HG03045 (cell line): Measurements from ENCODE around the gene FAP.

Source experiments
- ATAC-seq: cut with Tn5 transposase; IDR thresholded peaks from one replicate; pipeline ENCODE4 v1.9.1; 2021; ENCODE audit warnings: mild to moderate bottlenecking, moderate library complexity; ENCODE audit not compliant: unreplicated experiment

Gene FAP

GRCh38 chr2:162244541-162245031, 1.3 kb upstream of the FAP start:
- no peak for ATAC-seq

DNA sequence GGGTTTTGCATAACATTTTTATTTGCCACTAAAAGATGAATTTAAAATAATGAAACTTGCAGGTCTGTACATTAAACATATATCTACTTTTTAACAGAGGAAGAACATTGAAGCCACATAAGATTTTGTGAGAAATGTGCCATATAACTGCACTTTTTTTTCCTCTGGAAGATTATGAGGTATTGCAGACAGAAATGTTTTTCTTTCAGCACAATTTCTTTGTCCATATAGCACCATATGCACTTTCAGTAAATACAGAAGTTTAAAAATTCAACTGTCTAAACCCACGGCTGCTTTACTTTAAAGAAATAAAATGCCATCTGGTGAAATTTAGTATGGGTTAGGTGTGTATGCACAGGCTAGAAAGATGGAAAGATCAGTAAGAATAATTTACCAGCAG, 470 bp upstream of the FAP start:
- no peak for ATAC-seq

- no peak for ATAC-seq
These were observed 512 bp downstream of the FAP start for GRCh38 chr2:162242586-162243280.

DNA sequence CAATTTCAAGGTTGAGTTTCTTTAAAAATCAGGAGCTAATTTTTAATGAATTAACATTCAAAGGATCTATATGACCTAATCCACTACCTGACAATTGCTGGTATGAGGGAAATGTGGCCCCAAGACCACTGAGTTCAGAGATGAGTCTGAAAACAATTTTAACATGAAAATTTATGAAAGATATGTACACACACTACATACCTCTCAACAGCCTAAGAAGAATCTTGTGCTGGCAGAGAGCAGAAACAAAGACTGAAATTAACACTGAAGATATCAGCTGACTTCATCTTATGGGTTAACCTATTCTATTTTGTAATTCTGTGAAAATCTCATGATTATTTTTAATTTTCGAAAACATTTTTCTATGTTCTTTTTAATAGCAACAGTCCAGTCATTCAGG, 1.7 kb downstream of the FAP start:
- ATAC-seq: no peak

GRCh38 chr2:162234620-162235462, 8.4 kb downstream of the FAP start:
- ATAC-seq: no peak

- no peak for ATAC-seq
These were observed 10.0 kb downstream of the FAP start for GRCh38 chr2:162233197-162233596.

- ATAC-seq: no peak
These were observed 10.6 kb downstream of the FAP start for GRCh38 chr2:162232671-162233070.

GRCh38 chr2:162232027-162232426, 11.2 kb downstream of the FAP start:
- ATAC-seq: no peak

GRCh38 chr2:162230761-162231160, 12.5 kb downstream of the FAP start:
- no peak for ATAC-seq

- ATAC-seq: no peak
These were observed 16.4 kb downstream of the FAP start for GRCh38 chr2:162226836-162227235.

GRCh38 chr2:162221064-162221463, 22.2 kb downstream of the FAP start:
- peak; percentile 92 for ATAC-seq

GRCh38 chr2:162220368-162220767, 22.9 kb downstream of the FAP start:
- ATAC-seq: no peak

GRCh38 chr2:162219426-162219825, 23.8 kb downstream of the FAP start:
- ATAC-seq: no peak

DNA sequence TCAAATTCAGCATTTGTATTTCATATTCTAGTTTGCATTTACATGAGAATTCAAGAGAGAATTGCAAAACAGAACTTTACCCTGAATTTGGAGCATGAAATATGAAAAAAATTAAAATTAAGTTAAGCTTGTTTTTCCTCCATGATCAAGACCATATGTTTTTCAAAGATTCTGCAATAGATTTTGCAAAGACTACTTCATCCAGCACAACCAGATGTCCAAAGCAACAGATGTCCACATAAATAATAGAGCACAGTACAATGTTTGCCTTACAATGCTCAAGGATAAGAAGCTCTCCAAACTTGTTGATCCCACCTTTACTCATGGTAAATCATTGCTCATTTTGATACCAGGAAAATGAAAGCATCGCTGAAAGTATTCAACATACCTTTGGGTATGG, 25.6 kb downstream of the FAP start:
- no peak for ATAC-seq

DNA sequence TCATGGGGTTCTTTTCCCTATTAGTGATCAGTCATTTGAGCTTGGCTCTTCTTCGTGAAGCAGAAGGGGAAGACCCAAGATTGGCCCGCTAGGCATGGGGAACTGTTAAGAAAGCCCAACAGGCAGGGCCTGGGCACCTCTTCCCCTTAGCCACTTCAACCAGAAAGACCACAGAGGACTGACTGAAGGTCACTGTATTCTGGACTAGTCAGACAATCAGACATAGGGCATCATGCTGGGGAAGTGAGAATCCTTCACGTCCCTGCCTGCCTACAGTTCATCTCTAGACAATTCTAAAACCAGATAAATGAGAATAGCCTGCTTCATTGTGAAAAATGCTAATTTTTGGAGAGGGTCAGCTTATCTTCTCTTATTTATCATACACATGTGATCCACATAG, 28.1 kb downstream of the FAP start:
- ATAC-seq: no peak

- ATAC-seq: no peak
These were observed 30.9 kb downstream of the FAP start for GRCh38 chr2:162212366-162212765.

- no peak for ATAC-seq
These were observed 31.5 kb downstream of the FAP start for GRCh38 chr2:162211732-162212131.

- no peak for ATAC-seq
These were observed 32.9 kb downstream of the FAP start for GRCh38 chr2:162210385-162210784.

DNA sequence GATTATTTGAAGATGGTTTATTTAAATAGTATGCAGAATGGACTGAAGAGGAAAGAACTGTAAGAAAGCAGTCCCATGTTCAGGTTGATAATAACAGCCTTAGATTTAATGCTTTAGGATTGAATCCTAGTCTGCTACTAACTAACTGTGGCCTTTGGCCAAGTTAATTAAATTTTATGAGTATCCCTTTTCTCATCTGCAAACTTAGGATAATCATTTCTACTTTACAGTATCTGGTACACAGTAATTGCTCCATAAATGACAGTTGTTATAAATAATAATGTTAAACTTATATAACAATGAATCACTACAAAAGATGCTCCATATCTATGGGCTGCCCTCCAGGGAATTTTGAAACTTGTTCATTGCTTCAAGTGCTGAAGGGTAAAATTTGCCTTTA, 41.0 kb downstream of the FAP start:
- no peak for ATAC-seq

- ATAC-seq: no peak
These were observed 42.6 kb downstream of the FAP start for GRCh38 chr2:162200636-162201035.

DNA sequence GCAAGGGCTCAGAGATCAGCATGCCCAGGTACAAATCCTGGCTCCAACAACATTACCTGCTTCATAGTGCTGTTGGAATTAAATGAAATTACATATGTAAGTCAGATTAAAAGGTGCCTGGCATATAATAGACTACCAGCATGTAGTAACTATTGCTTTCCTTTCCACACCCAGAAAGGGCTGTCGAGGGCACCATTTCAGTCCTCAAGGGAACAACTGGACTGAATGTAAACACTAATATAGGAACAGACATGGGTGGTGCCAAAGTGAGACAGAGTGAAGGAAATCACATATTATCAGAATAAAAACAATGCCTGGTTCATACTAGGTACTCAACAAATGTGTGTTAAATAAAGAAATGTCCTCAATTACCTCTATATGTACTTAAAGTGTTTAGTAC, 43.3 kb downstream of the FAP start:
- no peak for ATAC-seq

GRCh38 chr2:162198239-162198638, 45.0 kb downstream of the FAP start:
- ATAC-seq: no peak
